CD14-positive monocyte (primary cell): Measurements from ENCODE around the gene SASH1. TPM values are rescaled to one million over a fixed set of nuclear protein-coding genes. Genes with fewer than 3 reads are reported as not detected.

ENCODE experiments used
- DNase-seq, 3 donors: peaks; one replicate each; pipeline ENCODE4 v3.0.0-alpha.2; 2011 to 2022
- H2AFZ ChIP-seq: 2 replicates; pipeline ENCODE4 v1.6.0; 2012; ENCODE audit warnings: mild to moderate bottlenecking, low read depth, low read length, inconsistent platforms; ENCODE audit not compliant: insufficient read depth, poor library complexity, severe bottlenecking
- H3K27ac ChIP-seq, 2 donors: 1 replicate in 1 of 2; 2 replicates in 1 of 2; pipeline ENCODE4 v1.5.1; 2012 to 2013; ENCODE audit warnings: low read length in 2 of 2, control low read depth in 1 of 2, inconsistent platforms in 1 of 2, low read depth in 1 of 2, mild to moderate bottlenecking in 1 of 2
- H3K27me3 ChIP-seq, 2 donors: one replicate each; pipeline versions ENCODE4 v1.6.0 to v1.6.1; 2011 to 2013; ENCODE audit warnings: low read length in 2 of 2; ENCODE audit not compliant: control insufficient read depth in 2 of 2, insufficient read depth in 2 of 2
- H3K36me3 ChIP-seq, 2 donors: replicated peaks in 1 of 2; 1 replicate in 1 of 2; 2 replicates in 1 of 2; pipeline versions ENCODE4 v1.5.1 to v1.6.1; 2012 to 2013; ENCODE audit warnings: low read length in 2 of 2, control low read depth in 1 of 2, inconsistent platforms in 1 of 2, mild to moderate bottlenecking in 1 of 2; ENCODE audit not compliant: insufficient read depth in 2 of 2, control insufficient read depth in 1 of 2
- H3K4me1 ChIP-seq, 2 donors: 1 replicate in 1 of 2; 2 replicates in 1 of 2; pipeline versions ENCODE4 v1.5.1 to v1.6.1; 2012 to 2013; ENCODE audit warnings: low read length in 2 of 2, control low read depth in 1 of 2, inconsistent platforms in 1 of 2, mild to moderate bottlenecking in 1 of 2, moderate library complexity in 1 of 2; ENCODE audit not compliant: insufficient read depth in 2 of 2, control insufficient read depth in 1 of 2
- H3K4me2 ChIP-seq: replicated peaks from 2 replicates; pipeline ENCODE3; 2012; ENCODE audit warnings: low read length, moderate library complexity, mild to moderate bottlenecking; ENCODE audit not compliant: poor library complexity, severe bottlenecking; ENCODE audit errors: extremely low read depth
- H3K4me3 ChIP-seq, 3 experiments: fragments of 200-600 bp in 1 of 3; sonication (generic) in 1 of 3; replicated peaks in 1 of 3; 1 replicate in 2 of 3; 2 replicates in 1 of 3; pipeline ENCODE4 v1.5.1; 2011 to 2013; ENCODE audit warnings: low read length in 3 of 3, mild to moderate bottlenecking in 3 of 3, control low read depth in 2 of 3, low read depth in 2 of 3, inconsistent platforms in 1 of 3, moderate library complexity in 1 of 3
- H3K79me2 ChIP-seq: 2 replicates; pipeline ENCODE4 v1.6.0; 2012; ENCODE audit warnings: mild to moderate bottlenecking, control low read depth, inconsistent platforms, low read length, moderate library complexity; ENCODE audit not compliant: insufficient read depth
- H3K9ac ChIP-seq: 2 replicates; pipeline ENCODE4 v1.6.0; 2017; ENCODE audit warnings: low read length, mild to moderate bottlenecking; ENCODE audit not compliant: insufficient read depth, poor library complexity, severe bottlenecking
- H3K9me3 ChIP-seq, 2 donors: replicated peaks in 1 of 2; 1 replicate in 1 of 2; 2 replicates in 1 of 2; pipeline versions ENCODE4 v1.5.1 to v1.6.1; 2012 to 2013; ENCODE audit warnings: low read length in 2 of 2, control low read depth in 1 of 2; ENCODE audit not compliant: control insufficient read depth in 1 of 2, insufficient read depth in 1 of 2
- H4K20me1 ChIP-seq: 2 replicates; pipeline ENCODE4 v1.6.0; 2012; ENCODE audit warnings: mild to moderate bottlenecking, low read length, control low read depth, moderate library complexity; ENCODE audit not compliant: insufficient read depth
- H3K27ac Mint-ChIP-seq, 7 donors: one replicate each; pipeline ENCODE4 v1.8.0; 2020; ENCODE audit warnings: mild to moderate bottlenecking in 7 of 7, mixed read lengths in 7 of 7, moderate library complexity in 6 of 7, inconsistent platforms in 2 of 7
- H3K27me3 Mint-ChIP-seq, 3 donors: one replicate each; pipeline ENCODE4 v1.8.0; 2021 to 2022; ENCODE audit warnings: low read depth in 3 of 3, mild to moderate bottlenecking in 3 of 3, mixed read lengths in 3 of 3, moderate library complexity in 3 of 3, inconsistent platforms in 1 of 3
- H3K36me3 Mint-ChIP-seq, 2 donors: one replicate each; pipeline ENCODE4 v1.8.0; 2020; ENCODE audit warnings: mixed read lengths in 2 of 2, inconsistent platforms in 1 of 2, mild to moderate bottlenecking in 1 of 2
- H3K4me1 Mint-ChIP-seq: one replicate; pipeline ENCODE4 v1.8.0; 2020; ENCODE audit warnings: mild to moderate bottlenecking, mixed read lengths
- H3K4me3 Mint-ChIP-seq, 2 donors: one replicate each; pipeline ENCODE4 v1.8.0; 2020; ENCODE audit warnings: mild to moderate bottlenecking in 2 of 2, mixed read lengths in 2 of 2, moderate library complexity in 1 of 2
- H3K9me3 Mint-ChIP-seq, 7 donors: one replicate each; pipeline ENCODE4 v1.8.0; 2020 to 2022; ENCODE audit warnings: mixed read lengths in 7 of 7, mild to moderate bottlenecking in 6 of 7, moderate library complexity in 6 of 7, inconsistent platforms in 2 of 7
- WGBS: methylation state at CpG from one replicate; pipeline ENCODE4 v1.1.5; 2013; ENCODE audit warnings: missing lambda C conversion rate; ENCODE audit not compliant: insufficient coverage; 5-methylcytosine and 5-hydroxymethylcytosine counted together
- intact Hi-C, 2 donors: fragments of 100-400 bp; cut with micrococcal nuclease; formaldehyde crosslinking; loops; one replicate each; pipeline versions ENCODE4 v1.15.0 to v1.15.1; 2023
- polyA plus RNA-seq, 3 donors: library from polyadenylated mRNA; depleted of rRNA in 1 of 3; unstranded in 2 of 3; stranded (reverse) in 1 of 3; fragments of 300-500 nt in 2 of 3; fragments of >200 nt in 1 of 3; fragmentation: Illumina TruSeq in 2 of 3; gene quantifications; 1 replicate in 2 of 3; 2 replicates in 1 of 3; pipeline ENCODE4 v1.2.3, GENCODE V29; 2012 to 2021
- TF ChIP-seq, protein P1 (sequence below): fragments of 200-600 bp; IDR thresholded peaks from one replicate; pipeline ENCODE4 v1.8.0; 2022; ENCODE audit warnings: antibody characterized with exemption, mild to moderate bottlenecking

SASH1 gene
- polyA plus RNA-seq, 3 donors, result 0.90 to 5.1 (median 4.7) TPM

DNA sequence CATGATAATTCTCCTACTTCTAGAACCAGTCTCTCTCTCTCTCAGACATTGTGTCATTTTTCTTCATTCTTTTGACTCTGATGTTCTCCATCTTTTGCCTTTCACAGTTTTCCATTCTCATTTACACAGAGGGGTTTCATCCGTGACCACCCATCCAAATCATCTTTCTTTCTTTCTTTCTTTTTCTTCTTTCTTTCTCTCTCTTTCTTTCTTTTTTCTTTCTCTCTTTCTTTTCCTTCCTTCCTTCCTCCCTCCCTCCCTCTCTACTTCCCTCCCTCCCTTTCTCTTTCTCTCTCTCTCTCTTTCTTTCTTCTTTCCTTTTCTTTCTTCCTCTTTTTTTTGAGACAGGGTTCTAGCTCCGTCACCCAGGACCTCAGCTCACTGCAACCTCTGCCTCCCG is 19.9 kb upstream of the SASH1 start:
- WGBS, result 82% methylated on average over 1 of the region's 3 CpGs
- no peak overlapping the region for H3K9ac ChIP-seq
- H2AFZ ChIP-seq, result no peak overlapping the region
- DNase-seq, result no peak
- H3K4me3 ChIP-seq, result no peak overlapping the region
- no peaks in the 10 kb centered on the region for H3K79me2 ChIP-seq
- no peaks in the 10 kb centered on the region for H3K27me3 ChIP-seq
- no peaks in the 10 kb centered on the region for H3K9me3 ChIP-seq
- H3K4me2 ChIP-seq, result no peak overlapping the region
- peak overlapping the region in 1 of 7 donors; percentile 15 for H3K27ac Mint-ChIP-seq
- H3K27ac ChIP-seq, result no peak overlapping the region
- H3K4me1 Mint-ChIP-seq, result peaks cover 15% of the 10 kb centered on the region
- peaks cover 15% of the 10 kb centered on the region in 2 donors for H3K4me1 ChIP-seq
- TF ChIP-seq, protein P1, sequence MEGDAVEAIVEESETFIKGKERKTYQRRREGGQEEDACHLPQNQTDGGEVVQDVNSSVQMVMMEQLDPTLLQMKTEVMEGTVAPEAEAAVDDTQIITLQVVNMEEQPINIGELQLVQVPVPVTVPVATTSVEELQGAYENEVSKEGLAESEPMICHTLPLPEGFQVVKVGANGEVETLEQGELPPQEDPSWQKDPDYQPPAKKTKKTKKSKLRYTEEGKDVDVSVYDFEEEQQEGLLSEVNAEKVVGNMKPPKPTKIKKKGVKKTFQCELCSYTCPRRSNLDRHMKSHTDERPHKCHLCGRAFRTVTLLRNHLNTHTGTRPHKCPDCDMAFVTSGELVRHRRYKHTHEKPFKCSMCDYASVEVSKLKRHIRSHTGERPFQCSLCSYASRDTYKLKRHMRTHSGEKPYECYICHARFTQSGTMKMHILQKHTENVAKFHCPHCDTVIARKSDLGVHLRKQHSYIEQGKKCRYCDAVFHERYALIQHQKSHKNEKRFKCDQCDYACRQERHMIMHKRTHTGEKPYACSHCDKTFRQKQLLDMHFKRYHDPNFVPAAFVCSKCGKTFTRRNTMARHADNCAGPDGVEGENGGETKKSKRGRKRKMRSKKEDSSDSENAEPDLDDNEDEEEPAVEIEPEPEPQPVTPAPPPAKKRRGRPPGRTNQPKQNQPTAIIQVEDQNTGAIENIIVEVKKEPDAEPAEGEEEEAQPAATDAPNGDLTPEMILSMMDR, result no peak
- intact Hi-C loops, result no loop called here
- no peaks in the 10 kb centered on the region for H4K20me1 ChIP-seq
- H3K36me3 ChIP-seq, result no peaks in the 10 kb centered on the region
- H3K4me3 Mint-ChIP-seq, result no peak overlapping the region
- peaks cover 4 to 9% (median 7%) of the 10 kb centered on the region in 7 donors for H3K9me3 Mint-ChIP-seq
- peaks cover 5 to 7% (median 6%) of the 10 kb centered on the region in 3 donors for H3K27me3 Mint-ChIP-seq
- H3K36me3 Mint-ChIP-seq, result no peaks in the 10 kb centered on the region

DNA sequence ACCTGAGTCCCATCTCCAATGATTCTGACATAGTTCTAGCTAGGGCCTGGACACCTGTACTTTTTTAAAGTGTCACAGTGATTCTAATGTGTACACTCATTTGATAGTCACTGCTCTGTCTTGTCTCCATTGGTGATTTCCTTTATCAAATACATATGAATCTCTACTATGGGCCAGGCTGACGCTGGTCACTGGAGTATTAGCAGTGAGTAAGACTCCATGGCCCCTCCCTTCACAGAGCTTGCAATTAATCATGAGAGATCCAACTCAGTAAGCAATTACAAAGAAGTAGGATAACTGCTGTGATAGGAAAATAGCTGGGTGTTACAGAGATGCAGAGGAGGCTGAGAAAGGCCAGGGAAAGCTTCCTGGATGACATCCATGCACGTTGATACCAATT is 19.3 kb upstream of the SASH1 start:
- intact Hi-C loops, result no loop called here
- H3K36me3 ChIP-seq, result no peaks in the 10 kb centered on the region
- H3K27ac Mint-ChIP-seq, result no peak overlapping the region
- peak overlapping the region in 1 of 2 donors; percentile 42 for H3K4me3 Mint-ChIP-seq
- TF ChIP-seq, protein P1, result no peak
- 100% methylated on average over 1 of the region's 2 CpGs for WGBS
- no peaks in the 10 kb centered on the region for H4K20me1 ChIP-seq
- DNase-seq, result no peak
- no peaks in the 10 kb centered on the region for H3K79me2 ChIP-seq
- peaks cover 4 to 9% (median 7%) of the 10 kb centered on the region in 7 donors for H3K9me3 Mint-ChIP-seq
- H2AFZ ChIP-seq, result no peak overlapping the region
- no peak overlapping the region for H3K4me2 ChIP-seq
- H3K9ac ChIP-seq, result no peak overlapping the region
- no peaks in the 10 kb centered on the region for H3K27me3 ChIP-seq
- H3K27ac ChIP-seq, result no peak overlapping the region
- H3K36me3 Mint-ChIP-seq, result no peaks in the 10 kb centered on the region
- H3K4me1 Mint-ChIP-seq, result peaks cover 15% of the 10 kb centered on the region
- H3K4me1 ChIP-seq, result peaks cover 15% of the 10 kb centered on the region in 2 donors
- peaks cover 5 to 7% (median 7%) of the 10 kb centered on the region in 3 donors for H3K27me3 Mint-ChIP-seq
- no peaks in the 10 kb centered on the region for H3K9me3 ChIP-seq
- H3K4me3 ChIP-seq, result no peak overlapping the region
